Stomach (tissue), 4 donors: ENCODE results near the gene ANKRD6.

Experiments used
- CTCF ChIP-seq, 7 experiments: fragments of 450-650 bp in 4 of 7; fragments of 200-600 bp in 3 of 7; sonication (generic) in 3 of 7; IDR thresholded peaks; one replicate each; pipeline ENCODE4 v1.5.1; 2016 to 2019; ENCODE audit warnings: antibody characterized with exemption in 7 of 7, control low read depth in 2 of 7, mild to moderate bottlenecking in 1 of 7
- EP300 ChIP-seq: sonication (generic); formaldehyde crosslinking; IDR thresholded peaks from one replicate; pipeline ENCODE4 v1.6.1; 2017; ENCODE audit warnings: antibody characterized with exemption
- POLR2A ChIP-seq, 4 donors: fragments of 450-650 bp; IDR thresholded peaks; one replicate each; pipeline ENCODE4 v1.6.1; 2016; ENCODE audit warnings: antibody characterized with exemption in 4 of 4, control low read depth in 2 of 4, mild to moderate bottlenecking in 1 of 4, moderate library complexity in 1 of 4
- POLR2AphosphoS5 ChIP-seq, 3 donors: sonication (generic); formaldehyde crosslinking; IDR thresholded peaks; one replicate each; pipeline ENCODE4 v1.6.1; 2016; ENCODE audit warnings: antibody characterized with exemption in 3 of 3

GRCh38 chr6:89525786-89526562 lies 93.0 kb downstream of the ANKRD6 start:
- TF ChIP-seq POLR2A (IDR thresholded peaks at IDR 0.05) (no peak), CTCF (IDR thresholded peaks at IDR 0.05) (no peak), POLR2AphosphoS5 (IDR thresholded peaks at IDR 0.05) (no peak), EP300 (no peak)
